Motor neuron (in vitro differentiated cells): ENCODE measurements around the gene LPIN3. TPM values are rescaled to one million over a fixed set of nuclear protein-coding genes. Genes with fewer than 3 reads are reported as not detected.

Source experiments
- ATAC-seq, 8 experiments: fragments of 200-7000 bp; cut with Tn5 transposase; replicated peaks in 6 of 8; 2 replicates each; pipeline ENCODE4 v1.8.0; 2021; ENCODE audit warnings: mild to moderate bottlenecking in 8 of 8, moderate library complexity in 8 of 8
- H3K27ac ChIP-seq, 2 donors: fragments of 250-450 bp; sonication (Bioruptor Pico); 2 replicates each; pipeline ENCODE4 v1.9.0; 2021; ENCODE audit warnings: antibody characterized with exemption in 2 of 2, mild to moderate bottlenecking in 2 of 2, moderate library complexity in 1 of 2
- H3K4me1 ChIP-seq, 2 donors: fragments of 250-450 bp; sonication (Bioruptor Pico); replicated peaks in 1 of 2; 2 replicates each; pipeline ENCODE4 v1.6.1; 2021; ENCODE audit warnings: antibody characterized with exemption in 2 of 2, mild to moderate bottlenecking in 2 of 2, moderate library complexity in 1 of 2
- H3K4me3 ChIP-seq, 5 donors: fragments of 250-450 bp; sonication (Bioruptor Pico); 2 replicates each; pipeline ENCODE4 v1.9.0; 2021; ENCODE audit warnings: antibody characterized with exemption in 5 of 5, mild to moderate bottlenecking in 5 of 5, moderate library complexity in 4 of 5
- WGBS, 10 experiments: fragments of 450-650 bp; shearing (Covaris generic); methylation state at CpG; one replicate each; pipeline ENCODE4 v1.0.0; 2022; 5-methylcytosine and 5-hydroxymethylcytosine counted together
- in situ Hi-C, 9 experiments: fragments of 400-800 bp; cut with MboI; loops; one replicate each; pipeline ENCODE4 v1.15.0; 2021; ENCODE audit warnings: low sequenced_read_pairs in 9 of 9, low pct_unique_long_range_greater_than_20kb in 2 of 9; ENCODE audit not compliant: unreplicated experiment in 9 of 9
- total RNA-seq, 8 experiments: library from RNA; unstranded; fragments of 300-600 nt; gene quantifications; 2 replicates each; pipeline versions ENCODE4 v1.2.3 to v1.2.4, GENCODE V29; 2022

LPIN3 gene
- total RNA-seq, 8 experiments from 2014 or later, result 0.43 to 21.1 (median 1.9) TPM

- Histone ChIP-seq H3K4me1 (peaks cover 0 to 7% of the 10 kb centered on the region in 2 donors), H3K4me3 (no peak overlapping the region), H3K27ac (no peak overlapping the region)
- in situ Hi-C loops, result no loop called here
- peak in 2 of 8 experiments; percentile 20 to 38 for ATAC-seq
- WGBS, 10 experiments, result 42 to 100% (median 80%) methylated on average over 2 to 9 of the region's 14 CpGs; no CpG with 5 or more reads in 1 of the 10 experiments
These were observed 46.1 kb downstream of the LPIN3 start for GRCh38 chr20:41386502-41387427.

DNA sequence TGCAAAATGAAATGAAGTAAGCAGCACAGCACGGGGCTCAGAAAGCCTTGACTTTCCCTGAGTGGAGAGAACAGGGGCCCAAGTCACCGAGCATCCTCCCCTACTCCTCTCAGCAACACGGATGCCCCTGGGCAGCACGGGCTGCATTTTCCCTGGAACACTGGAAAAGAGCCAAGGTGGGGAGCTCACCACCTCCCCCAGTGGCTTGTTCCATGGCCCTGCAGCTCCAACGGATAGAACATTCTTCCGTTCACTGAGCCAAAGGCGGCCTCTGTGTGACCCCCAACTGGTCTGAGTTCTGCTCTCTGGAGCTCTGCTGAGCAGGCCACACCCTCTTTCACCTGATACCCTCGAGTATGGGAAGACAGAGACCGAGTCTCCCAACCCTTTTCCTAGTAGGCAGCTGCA is 46.8 kb downstream of the LPIN3 start:
- Histone ChIP-seq H3K27ac (no peak overlapping the region), H3K4me1 (peaks cover 0 to 7% of the 10 kb centered on the region in 2 donors), H3K4me3 (no peak overlapping the region)
- in situ Hi-C loops, result no loop called here
- peak; percentile 36 to 96 (median 56) for ATAC-seq
- 25 to 90% (median 52%) methylated on average over 1 to 7 of the region's 9 CpGs; no CpG with 5 or more reads in 4 of the 10 experiments for WGBS, 10 experiments

DNA sequence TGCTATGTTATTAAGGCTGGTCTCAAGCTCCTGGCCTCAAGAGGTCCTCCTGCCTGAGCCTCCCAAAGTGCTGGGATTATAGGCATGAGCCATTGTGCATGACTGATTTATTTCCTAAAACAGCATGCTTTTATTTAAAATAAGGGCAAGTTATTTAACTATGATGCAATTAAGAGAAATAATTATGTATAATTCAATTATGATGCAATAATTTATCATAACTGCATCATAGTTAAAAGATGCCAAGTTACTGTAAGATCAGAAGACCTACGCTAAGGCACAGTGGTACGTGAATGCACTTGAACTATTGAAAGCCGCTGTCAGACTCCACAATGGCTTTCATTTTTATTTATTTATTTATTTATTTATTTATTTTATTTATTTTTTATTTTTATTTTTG is 50.3 kb downstream of the LPIN3 start:
- Histone ChIP-seq H3K4me1 (peaks cover 2 to 15% of the 10 kb centered on the region in 2 donors), H3K4me3 (no peak overlapping the region), H3K27ac (no peak overlapping the region)
- in situ Hi-C loops, result no loop called here
- 82 to 100% (median 98%) methylated on average over 2 to 3 of the region's 3 CpGs for WGBS, 10 experiments
- no peak for ATAC-seq

DNA sequence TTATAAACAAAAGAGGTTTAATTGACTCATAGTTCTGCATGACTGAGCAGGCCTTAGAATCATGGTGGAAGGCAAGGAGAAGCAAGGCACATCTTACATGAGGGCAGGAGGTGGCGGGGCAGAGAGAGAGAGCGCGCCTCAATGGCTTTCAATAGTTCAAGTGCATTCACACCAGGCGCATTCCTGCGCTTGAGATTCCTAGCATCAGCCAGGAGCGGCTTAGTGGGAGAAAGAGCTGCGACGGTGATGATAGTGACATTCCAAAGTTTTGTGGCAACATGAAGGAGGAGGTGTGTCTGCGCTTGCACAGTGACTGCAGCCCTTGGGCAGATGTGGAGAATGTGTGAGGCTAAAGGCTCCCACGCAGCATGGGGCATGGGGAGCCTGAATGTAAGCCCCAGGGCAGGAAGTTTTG is 51.0 kb downstream of the LPIN3 start:
- peaks cover 2 to 15% of the 10 kb centered on the region in 2 donors for H3K4me1 ChIP-seq
- WGBS, 10 experiments, result 46 to 91% (median 70%) methylated on average over 2 to 4 of the region's 10 CpGs; no CpG with 5 or more reads in 5 of the 10 experiments
- H3K27ac ChIP-seq, result no peak overlapping the region
- in situ Hi-C loops, result no loop called here
- H3K4me3 ChIP-seq, result no peak overlapping the region
- no peak for ATAC-seq

- in situ Hi-C loops, result no loop called here
- Histone ChIP-seq H3K4me3 (no peak overlapping the region), H3K4me1 (peaks cover 2 to 13% of the 10 kb centered on the region in 2 donors), H3K27ac (no peak overlapping the region)
- WGBS, 10 experiments, result 60% methylated on average over 1 of the region's 1 CpG; no CpG with 5 or more reads in 9 of the 10 experiments
- no peak for ATAC-seq
These were observed 51.7 kb downstream of the LPIN3 start for GRCh38 chr20:41392295-41392694.

- peaks cover 2 to 7% of the 10 kb centered on the region in 2 donors for H3K4me1 ChIP-seq
- 0 to 93% (median 53%) methylated on average over 1 to 8 of the region's 12 CpGs; no CpG with 5 or more reads in 3 of the 10 experiments for WGBS, 10 experiments
- H3K4me3 ChIP-seq, result no peak overlapping the region
- no peak overlapping the region for H3K27ac ChIP-seq
- ATAC-seq, result peak in 3 of 8 experiments; percentile 13 to 42 (median 15)
- in situ Hi-C loops, result no loop called here
These were observed 52.5 kb downstream of the LPIN3 start for GRCh38 chr20:41392871-41393704.

DNA sequence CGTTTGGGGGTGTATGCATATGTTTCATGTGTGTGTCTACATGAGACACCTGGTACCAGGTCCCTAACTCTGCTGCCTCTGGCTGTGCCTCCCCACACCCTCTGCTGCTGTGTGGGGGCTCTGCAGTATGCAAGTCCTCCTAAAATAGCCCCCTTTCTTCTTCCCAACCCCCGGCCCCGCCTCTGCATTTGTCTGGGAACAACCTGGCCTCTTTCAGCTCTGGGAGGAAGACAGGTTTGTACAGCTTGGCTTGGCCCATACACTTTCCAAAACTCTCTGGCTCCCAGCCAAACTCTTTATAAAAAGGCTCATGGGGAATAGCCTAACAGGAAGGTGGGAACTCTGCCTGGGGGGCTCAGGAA is 53.1 kb downstream of the LPIN3 start:
- 80 to 100% methylated on average over 1 of the region's 3 CpGs; no CpG with 5 or more reads in 8 of the 10 experiments for WGBS, 10 experiments
- no peak for ATAC-seq
- no peak overlapping the region for H3K27ac ChIP-seq
- in situ Hi-C loops, result no loop called here
- H3K4me1 ChIP-seq, result peaks cover 2 to 7% of the 10 kb centered on the region in 2 donors
- no peak overlapping the region for H3K4me3 ChIP-seq

GRCh38 chr20:41394081-41394480 is 53.5 kb downstream of the LPIN3 start:
- Histone ChIP-seq H3K4me3 (no peak overlapping the region), H3K27ac (no peak overlapping the region), H3K4me1 (peaks cover 2 to 7% of the 10 kb centered on the region in 2 donors)
- WGBS, 10 experiments, result 80% methylated on average over 1 of the region's 2 CpGs; no CpG with 5 or more reads in 9 of the 10 experiments
- in situ Hi-C loops, result no loop called here
- ATAC-seq, result no peak

DNA sequence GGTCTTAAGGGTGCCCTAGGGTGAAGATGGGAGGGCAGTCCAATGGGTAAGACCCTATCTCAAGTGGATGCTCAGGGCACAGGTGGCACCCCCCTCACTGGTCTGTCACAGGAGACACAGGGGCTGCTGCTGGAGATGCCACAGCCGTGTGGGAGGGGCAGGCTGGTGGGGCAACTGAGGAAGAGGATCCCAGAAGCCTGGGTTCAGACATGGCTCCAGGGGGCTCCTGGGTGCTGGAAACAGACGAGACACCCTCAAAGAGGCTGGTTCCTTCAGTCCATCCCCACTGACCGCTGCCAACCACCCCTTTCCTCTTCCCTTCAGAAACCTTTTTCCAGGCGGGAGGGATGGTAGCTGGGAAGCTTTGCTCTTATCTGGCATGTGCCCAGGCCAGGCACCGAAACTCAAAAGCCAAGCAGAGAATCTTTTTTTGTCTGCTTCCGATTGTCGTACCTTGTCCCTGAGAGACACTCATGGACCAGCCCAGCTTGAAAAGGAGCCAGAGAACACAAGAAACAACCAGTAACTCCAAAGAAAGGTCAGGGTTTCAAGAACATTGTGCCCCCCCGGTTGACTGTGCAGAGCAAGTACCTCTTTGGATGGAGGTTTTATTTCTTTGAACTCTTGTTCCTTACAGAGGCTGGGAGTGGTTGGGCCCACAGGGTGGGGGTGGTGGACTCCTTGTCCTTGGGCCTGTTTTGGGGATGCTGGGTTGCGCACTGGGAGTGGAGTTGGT is 54.5 kb downstream of the LPIN3 start:
- Histone ChIP-seq H3K27ac (no peak overlapping the region), H3K4me3 (no peak overlapping the region), H3K4me1 (peaks cover 2 to 7% of the 10 kb centered on the region in 2 donors)
- in situ Hi-C loops, result no loop called here
- WGBS, 10 experiments, result 67 to 100% (median 94%) methylated on average over 1 to 7 of the region's 9 CpGs; no CpG with 5 or more reads in 3 of the 10 experiments
- no peak for ATAC-seq

GRCh38 chr20:41395667-41396664 is 55.3 kb downstream of the LPIN3 start:
- peak in 7 of 8 experiments; percentile 26 to 65 (median 58) for ATAC-seq
- Histone ChIP-seq H3K27ac (no peak overlapping the region), H3K4me1 (peaks cover 2 to 7% of the 10 kb centered on the region in 2 donors), H3K4me3 (no peak overlapping the region)
- WGBS, 10 experiments, result 28 to 80% (median 60%) methylated on average over 1 to 6 of the region's 18 CpGs; no CpG with 5 or more reads in 1 of the 10 experiments
- in situ Hi-C loops, result no loop called here

DNA sequence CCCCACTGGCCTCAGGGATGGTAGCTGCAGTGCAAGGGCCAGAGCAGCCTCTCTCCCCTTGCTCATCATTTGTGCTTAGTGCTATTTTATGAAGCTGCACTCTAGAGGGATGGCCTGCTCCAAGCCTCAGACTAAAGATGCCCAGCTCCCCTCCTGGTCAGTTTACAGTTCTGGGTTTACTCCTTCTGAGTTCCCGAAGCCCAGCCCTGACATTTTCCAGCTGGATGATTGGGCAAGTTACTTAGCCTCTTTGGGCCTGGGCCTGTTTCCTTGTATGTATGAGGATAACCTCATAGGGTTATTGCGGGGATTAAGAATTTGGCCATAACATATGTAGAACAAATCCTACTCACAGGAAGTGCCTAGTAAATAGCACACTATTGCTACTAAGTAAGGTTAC is 57.8 kb downstream of the LPIN3 start:
- no peak overlapping the region for H3K4me3 ChIP-seq
- WGBS, 10 experiments, result 25 to 100% (median 67%) methylated on average over 1 to 2 of the region's 2 CpGs; no CpG with 5 or more reads in 3 of the 10 experiments
- H3K27ac ChIP-seq, result no peak overlapping the region
- in situ Hi-C loops, result no loop called here
- ATAC-seq, result no peak
- peaks cover 3 to 7% of the 10 kb centered on the region in 2 donors for H3K4me1 ChIP-seq
